WTC11 (cell line): Measurements from ENCODE around the gene DMXL2.

ENCODE experiments used
- FOXP1 ChIP-seq: sonication (generic); formaldehyde crosslinking; IDR thresholded peaks from 2 replicates; pipeline ENCODE4 v1.8.0; 2022; ENCODE audit warnings: missing genetic modification reagents, mild to moderate bottlenecking, moderate library complexity, borderline replicate concordance
- ZBTB21 ChIP-seq: sonication (generic); formaldehyde crosslinking; IDR thresholded peaks from 2 replicates; pipeline ENCODE4 v1.8.1; 2023; ENCODE audit warnings: mild to moderate bottlenecking, missing genetic modification reagents, borderline replicate concordance
- TF ChIP-seq, protein P1 (sequence below): fragments of 200-600 bp; IDR thresholded peaks from 2 replicates; pipeline ENCODE4 v1.8.0; 2022; ENCODE audit warnings: antibody characterized with exemption
- TF ChIP-seq, protein P2 (sequence below): sonication (generic); formaldehyde crosslinking; IDR thresholded peaks from 2 replicates; pipeline ENCODE4 v1.8.0; 2022; ENCODE audit warnings: mild to moderate bottlenecking, missing genetic modification reagents

GRCh38 chr15:51672155-51672687 is 49.6 kb upstream of the DMXL2 start:
- TF ChIP-seq, protein P1, sequence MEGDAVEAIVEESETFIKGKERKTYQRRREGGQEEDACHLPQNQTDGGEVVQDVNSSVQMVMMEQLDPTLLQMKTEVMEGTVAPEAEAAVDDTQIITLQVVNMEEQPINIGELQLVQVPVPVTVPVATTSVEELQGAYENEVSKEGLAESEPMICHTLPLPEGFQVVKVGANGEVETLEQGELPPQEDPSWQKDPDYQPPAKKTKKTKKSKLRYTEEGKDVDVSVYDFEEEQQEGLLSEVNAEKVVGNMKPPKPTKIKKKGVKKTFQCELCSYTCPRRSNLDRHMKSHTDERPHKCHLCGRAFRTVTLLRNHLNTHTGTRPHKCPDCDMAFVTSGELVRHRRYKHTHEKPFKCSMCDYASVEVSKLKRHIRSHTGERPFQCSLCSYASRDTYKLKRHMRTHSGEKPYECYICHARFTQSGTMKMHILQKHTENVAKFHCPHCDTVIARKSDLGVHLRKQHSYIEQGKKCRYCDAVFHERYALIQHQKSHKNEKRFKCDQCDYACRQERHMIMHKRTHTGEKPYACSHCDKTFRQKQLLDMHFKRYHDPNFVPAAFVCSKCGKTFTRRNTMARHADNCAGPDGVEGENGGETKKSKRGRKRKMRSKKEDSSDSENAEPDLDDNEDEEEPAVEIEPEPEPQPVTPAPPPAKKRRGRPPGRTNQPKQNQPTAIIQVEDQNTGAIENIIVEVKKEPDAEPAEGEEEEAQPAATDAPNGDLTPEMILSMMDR, result no peak
- TF ChIP-seq FOXP1 (CRISPR knock-in tag), result no peak
- TF ChIP-seq, protein P2, sequence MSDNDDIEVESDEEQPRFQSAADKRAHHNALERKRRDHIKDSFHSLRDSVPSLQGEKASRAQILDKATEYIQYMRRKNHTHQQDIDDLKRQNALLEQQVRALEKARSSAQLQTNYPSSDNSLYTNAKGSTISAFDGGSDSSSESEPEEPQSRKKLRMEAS (CRISPR knock-in tag), result no peak
- TF ChIP-seq ZBTB21 (CRISPR knock-in tag), result no peak
